ENCODE results near the gene ANKRD33B. TPM values are rescaled to one million over a fixed set of nuclear protein-coding genes. Genes with fewer than 3 reads are reported as not detected.

The ANKRD33B gene
- total and polyA plus RNA-seq, 2 of the 13 experiments (the other 11 are each of a cell fraction or from before 2014, with no cell fraction given): 0.02 TPM; not detected in 1

GRCh38 chr5:10515492-10515891 lies 48.4 kb upstream of the ANKRD33B start:
- WGBS (ENCODE audit: low lambda C conversion rate): 8% methylated on average over 2 of the region's 2 CpGs

DNA sequence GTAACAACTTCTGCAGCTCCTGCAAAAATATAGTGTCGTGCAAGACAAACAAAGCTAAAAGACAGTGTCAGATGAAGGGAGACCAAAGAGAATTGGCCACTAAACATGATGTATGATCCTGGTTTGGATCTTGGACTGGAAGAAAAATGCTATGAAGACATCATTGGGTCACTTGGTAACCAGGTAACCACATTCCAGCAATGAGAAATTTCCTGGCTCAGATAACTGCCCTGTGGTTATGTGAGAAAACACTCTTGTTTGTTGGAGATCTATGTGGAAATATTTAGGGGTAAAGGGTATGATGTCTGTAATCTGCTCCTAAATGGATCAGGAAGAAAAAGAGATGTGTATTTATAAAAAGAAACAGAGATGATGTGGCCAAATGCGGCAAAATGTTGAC lies 45.5 kb upstream of the ANKRD33B start:
- H3K27ac ChIP-seq (ENCODE audit: extremely low read length, insufficient read depth, low read length): no peak overlapping the region
- no peaks in the 10 kb centered on the region for H3K36me3 ChIP-seq (replicated peaks in 1 of 2; ENCODE audit: control insufficient read depth in 1 of 2, insufficient read depth in 2 of 2, low read length in 2 of 2)
- POLR2A ChIA-PET: no interaction called here
- no peak for DNase-seq (ENCODE audit: low spot score)
- no peaks in the 10 kb centered on the region for H3K4me1 ChIP-seq (ENCODE audit: insufficient read depth, low read length)
- intact Hi-C loops (cut with micrococcal nuclease; ENCODE audit: unreplicated experiment): no loop called here
- ATAC-seq: no peak
- no peak overlapping the region for H2AFZ ChIP-seq (ENCODE audit: low read length)
- BruUV-seq (replicated peaks): no TSS peak
- no peaks in the 10 kb centered on the region for H4K20me1 ChIP-seq (ENCODE audit: insufficient read depth, low read length)
- no peak overlapping the region for H3K4me3 ChIP-seq (replicated peaks in 1 of 3; ENCODE audit: insufficient read depth in 1 of 3, low read depth in 2 of 3, low read length in 3 of 3)
- no peak overlapping the region for H3K4me2 ChIP-seq (ENCODE audit: low read depth, low read length)
- no peaks in the 10 kb centered on the region for H3K9me3 ChIP-seq (ENCODE audit: low read length)
- H3K79me2 ChIP-seq (ENCODE audit: insufficient read depth, low read length): no peaks in the 10 kb centered on the region
- H3K27me3 ChIP-seq (ENCODE audit: control insufficient read depth in 1 of 2, insufficient read depth in 2 of 2, low read length in 2 of 2): no peaks in the 10 kb centered on the region; a peak in 1 of 5 replicates
- in situ Hi-C loops (cut with HindIII; ENCODE audit: extremely low pct_ligation_motif_present, low pct_unique_long_range_greater_than_20kb): no loop called here
- H3K9ac ChIP-seq (ENCODE audit: insufficient read depth, low read depth, low read length): no peak overlapping the region
- CTCF ChIA-PET (ENCODE audit: low intra/inter-chr PET ratio, low total read pairs): no interaction called here
- WGBS (ENCODE audit: low lambda C conversion rate): 0% methylated on average over 2 of the region's 2 CpGs
- FAIRE-seq: no peak
- TF ChIP-seq, protein P1, sequence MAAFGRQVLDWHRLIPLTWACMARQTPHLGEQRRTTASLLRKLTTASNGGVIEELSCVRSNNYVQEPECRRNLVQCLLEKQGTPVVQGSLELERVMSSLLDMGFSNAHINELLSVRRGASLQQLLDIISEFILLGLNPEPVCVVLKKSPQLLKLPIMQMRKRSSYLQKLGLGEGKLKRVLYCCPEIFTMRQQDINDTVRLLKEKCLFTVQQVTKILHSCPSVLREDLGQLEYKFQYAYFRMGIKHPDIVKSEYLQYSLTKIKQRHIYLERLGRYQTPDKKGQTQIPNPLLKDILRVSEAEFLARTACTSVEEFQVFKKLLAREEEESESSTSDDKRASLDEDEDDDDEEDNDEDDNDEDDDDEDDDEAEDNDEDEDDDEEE (CRISPR knock-in tag; IDR thresholded peaks at IDR 0.05): no peak
- TF ChIP-seq MAX (IDR thresholded peaks at IDR 0.05) (no peak), ZNF784 (CRISPR knock-in tag; IDR thresholded peaks at IDR 0.05; ENCODE audit: borderline replicate concordance) (no peak), ZNF33A (CRISPR knock-in tag; IDR thresholded peaks at IDR 0.05; ENCODE audit: borderline replicate concordance) (no peak), ZNF24 (IDR thresholded peaks at IDR 0.05) (no peak), MXI1 (IDR thresholded peaks at IDR 0.05; ENCODE audit: borderline replicate concordance, low read depth, low read length) (no peak)
- TF ChIP-seq, protein P2, sequence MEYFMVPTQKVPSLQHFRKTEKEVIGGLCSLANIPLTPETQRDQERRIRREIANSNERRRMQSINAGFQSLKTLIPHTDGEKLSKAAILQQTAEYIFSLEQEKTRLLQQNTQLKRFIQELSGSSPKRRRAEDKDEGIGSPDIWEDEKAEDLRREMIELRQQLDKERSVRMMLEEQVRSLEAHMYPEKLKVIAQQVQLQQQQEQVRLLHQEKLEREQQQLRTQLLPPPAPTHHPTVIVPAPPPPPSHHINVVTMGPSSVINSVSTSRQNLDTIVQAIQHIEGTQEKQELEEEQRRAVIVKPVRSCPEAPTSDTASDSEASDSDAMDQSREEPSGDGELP (IDR thresholded peaks at IDR 0.05; ENCODE audit: borderline replicate concordance, low read depth): no peak

More at GRCh38 chr5:10515492-10515891, 48.4 kb upstream of the ANKRD33B start:
- in situ Hi-C loops (cut with HindIII; ENCODE audit: extremely low pct_ligation_motif_present, low pct_unique_long_range_greater_than_20kb): no loop called here
- no peaks in the 10 kb centered on the region for H3K36me3 ChIP-seq (replicated peaks in 1 of 2; ENCODE audit: control insufficient read depth in 1 of 2, insufficient read depth in 2 of 2, low read length in 2 of 2)
- no peaks in the 10 kb centered on the region for H3K4me1 ChIP-seq (ENCODE audit: insufficient read depth, low read length)
- H3K27me3 ChIP-seq (ENCODE audit: control insufficient read depth in 1 of 2, insufficient read depth in 2 of 2, low read length in 2 of 2): no peaks in the 10 kb centered on the region
- H3K4me2 ChIP-seq (ENCODE audit: low read depth, low read length): no peak overlapping the region
- no TSS peak for BruUV-seq (replicated peaks)
- no peaks in the 10 kb centered on the region for H3K9me3 ChIP-seq (ENCODE audit: low read length)
- H3K79me2 ChIP-seq (ENCODE audit: insufficient read depth, low read length): no peaks in the 10 kb centered on the region
- no peak overlapping the region for H2AFZ ChIP-seq (ENCODE audit: low read length)
- H4K20me1 ChIP-seq (ENCODE audit: insufficient read depth, low read length): no peaks in the 10 kb centered on the region
- FAIRE-seq (no peak), ATAC-seq (no peak), DNase-seq (ENCODE audit: low spot score) (no peak)
- no peak overlapping the region for H3K4me3 ChIP-seq (replicated peaks in 1 of 3; ENCODE audit: insufficient read depth in 1 of 3, low read depth in 2 of 3, low read length in 3 of 3)
- TF ChIP-seq ZBTB7A (CRISPR knock-in tag; IDR thresholded peaks at IDR 0.05): no peak
- TF ChIP-seq SETDB1 (CRISPR knock-in tag; IDR thresholded peaks at IDR 0.05; ENCODE audit: borderline replicate concordance): no peak
- TF ChIP-seq, protein P3, sequence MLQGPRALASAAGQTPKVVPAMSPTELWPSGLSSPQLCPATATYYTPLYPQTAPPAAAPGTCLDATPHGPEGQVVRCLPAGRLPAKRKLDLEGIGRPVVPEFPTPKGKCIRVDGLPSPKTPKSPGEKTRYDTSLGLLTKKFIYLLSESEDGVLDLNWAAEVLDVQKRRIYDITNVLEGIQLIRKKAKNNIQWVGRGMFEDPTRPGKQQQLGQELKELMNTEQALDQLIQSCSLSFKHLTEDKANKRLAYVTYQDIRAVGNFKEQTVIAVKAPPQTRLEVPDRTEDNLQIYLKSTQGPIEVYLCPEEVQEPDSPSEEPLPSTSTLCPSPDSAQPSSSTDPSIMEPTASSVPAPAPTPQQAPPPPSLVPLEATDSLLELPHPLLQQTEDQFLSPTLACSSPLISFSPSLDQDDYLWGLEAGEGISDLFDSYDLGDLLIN (CRISPR knock-in tag; IDR thresholded peaks at IDR 0.05; ENCODE audit: borderline replicate concordance): no peak
- TF ChIP-seq SRSF4 (IDR thresholded peaks at IDR 0.05; ENCODE audit: low read depth, low read length, poor library complexity, severe bottlenecking): no peak
- no peak for TF ChIP-seq CAMTA2 (CRISPR knock-in tag; IDR thresholded peaks at IDR 0.05; ENCODE audit: borderline replicate concordance)
- TF ChIP-seq, protein P4, sequence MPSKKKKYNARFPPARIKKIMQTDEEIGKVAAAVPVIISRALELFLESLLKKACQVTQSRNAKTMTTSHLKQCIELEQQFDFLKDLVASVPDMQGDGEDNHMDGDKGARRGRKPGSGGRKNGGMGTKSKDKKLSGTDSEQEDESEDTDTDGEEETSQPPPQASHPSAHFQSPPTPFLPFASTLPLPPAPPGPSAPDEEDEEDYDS (CRISPR knock-in tag; IDR thresholded peaks at IDR 0.05): no peak
- H3K27ac ChIP-seq (ENCODE audit: extremely low read length, insufficient read depth, low read length): no peak overlapping the region
- intact Hi-C loops (cut with micrococcal nuclease; ENCODE audit: unreplicated experiment): no loop called here
- ChIA-PET POLR2A (no interaction called here), CTCF (ENCODE audit: low intra/inter-chr PET ratio, low total read pairs) (no interaction called here)
- no peak overlapping the region for H3K9ac ChIP-seq (ENCODE audit: insufficient read depth, low read depth, low read length)
